HG02588 (cell line): ENCODE results near the gene SFXN5.

Experiments
- ATAC-seq: cut with Tn5 transposase; IDR thresholded peaks from one replicate; pipeline ENCODE4 v1.9.1; 2021; ENCODE audit warnings: mild to moderate bottlenecking, moderate library complexity; ENCODE audit not compliant: unreplicated experiment

The SFXN5 gene

DNA sequence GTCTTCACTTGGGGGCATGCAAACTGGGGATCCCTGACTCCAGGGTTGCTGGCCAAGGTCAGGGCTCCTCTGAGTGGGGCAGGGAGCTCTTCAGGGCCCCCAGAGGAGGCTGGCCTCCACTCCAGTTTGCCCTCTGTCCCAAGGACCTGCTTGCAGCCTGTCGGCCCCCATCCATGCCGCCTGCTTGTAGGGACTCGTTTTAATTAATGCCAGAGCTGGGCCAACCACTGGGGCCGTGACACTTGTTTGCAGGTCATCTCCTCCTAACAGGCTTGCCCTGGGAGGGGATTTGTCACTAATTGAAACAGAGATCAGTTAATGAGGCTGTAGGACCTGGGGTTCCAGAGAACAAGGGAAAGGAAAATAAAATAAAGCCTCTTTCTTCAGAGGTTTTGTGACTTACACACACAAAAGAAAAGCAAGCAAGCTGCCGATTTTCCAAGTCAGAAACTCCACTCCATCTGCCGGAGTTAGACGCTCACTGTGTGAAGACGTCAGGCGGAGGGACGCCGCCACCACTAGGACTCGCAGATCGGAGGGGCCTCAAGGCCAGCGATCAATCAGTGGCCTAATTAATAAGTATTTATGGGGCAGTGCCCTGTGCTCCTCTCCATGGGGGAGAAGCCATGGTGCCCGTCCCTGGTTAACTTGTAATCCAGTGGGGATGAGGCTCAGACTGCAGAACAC is 75.9 kb downstream of the SFXN5 start:
- ATAC-seq = no peak

- ATAC-seq = no peak
These were observed 76.5 kb downstream of the SFXN5 start for GRCh38 chr2:72994991-72995380.

DNA sequence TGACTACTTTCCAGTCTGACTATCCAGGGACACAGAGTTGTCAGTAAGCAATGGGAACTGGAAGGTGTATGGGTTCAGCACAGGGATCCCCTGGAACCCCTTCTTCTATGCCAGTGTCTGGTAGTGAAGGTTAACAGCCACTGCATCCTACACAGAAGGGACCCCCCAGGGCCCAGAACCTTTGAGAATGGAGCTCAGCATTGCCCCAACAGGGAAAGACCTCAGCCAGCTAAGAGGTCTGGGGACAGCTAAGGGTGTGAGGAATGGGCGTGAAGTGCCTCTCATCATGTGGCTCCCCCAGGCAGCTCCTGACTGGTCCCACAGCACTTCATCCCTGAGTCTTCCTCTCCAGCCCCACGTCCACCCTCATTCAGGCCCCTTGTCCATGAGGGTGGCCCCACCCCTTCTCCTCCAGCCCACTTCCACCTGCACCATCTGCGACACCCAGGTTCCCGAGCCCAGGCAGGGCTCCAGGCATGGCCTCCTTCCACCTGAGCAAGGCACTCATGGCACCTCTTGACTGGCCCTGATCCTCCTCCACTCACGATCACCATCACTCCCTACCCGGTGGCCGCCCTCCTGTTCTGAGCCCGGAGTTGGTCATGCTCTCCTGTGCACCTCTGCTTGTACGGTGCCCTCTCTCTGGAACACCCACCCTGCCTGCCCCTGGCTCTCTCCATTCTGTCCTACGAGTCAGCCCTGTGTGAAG is 77.1 kb downstream of the SFXN5 start:
- ATAC-seq = no peak

GRCh38 chr2:72993933-72994280 is 77.6 kb downstream of the SFXN5 start:
- no peak for ATAC-seq

DNA sequence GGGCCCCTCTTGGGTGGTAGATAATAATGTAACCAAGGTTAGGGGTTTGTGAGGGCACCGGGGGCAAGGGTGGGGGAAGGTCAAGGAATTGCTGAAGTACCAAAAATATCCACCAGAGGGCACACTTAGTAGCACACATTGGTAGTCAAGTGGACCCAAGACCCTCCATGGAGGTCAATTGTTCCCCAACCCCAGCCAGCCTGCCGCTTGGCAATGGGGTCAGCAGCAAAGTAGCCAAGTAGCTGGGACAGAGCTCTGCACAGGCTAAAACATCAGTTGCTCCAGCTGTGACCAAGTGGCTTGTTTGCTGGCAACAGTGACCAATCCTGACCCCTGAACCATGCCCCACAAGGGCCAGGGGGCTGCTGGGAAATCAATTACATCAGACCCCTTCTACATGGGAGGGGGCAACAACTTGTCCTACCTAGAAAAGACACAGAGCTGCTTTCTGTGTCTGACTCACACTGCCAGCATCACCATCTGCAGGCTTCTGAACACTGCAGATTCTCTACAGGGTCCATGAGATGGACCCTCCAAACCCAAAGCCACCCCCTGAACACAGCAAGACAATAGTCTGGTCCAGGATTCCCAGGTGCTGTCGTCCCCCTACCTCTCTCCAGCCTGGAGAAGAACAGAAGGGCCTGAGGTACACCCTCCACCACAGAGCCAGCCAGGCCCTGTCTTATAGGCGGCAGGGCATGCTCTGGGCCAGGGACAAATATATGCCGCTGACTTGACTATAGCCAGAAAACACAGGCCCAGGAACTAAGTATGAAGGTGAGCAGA is 78.2 kb downstream of the SFXN5 start:
- ATAC-seq = no peak

DNA sequence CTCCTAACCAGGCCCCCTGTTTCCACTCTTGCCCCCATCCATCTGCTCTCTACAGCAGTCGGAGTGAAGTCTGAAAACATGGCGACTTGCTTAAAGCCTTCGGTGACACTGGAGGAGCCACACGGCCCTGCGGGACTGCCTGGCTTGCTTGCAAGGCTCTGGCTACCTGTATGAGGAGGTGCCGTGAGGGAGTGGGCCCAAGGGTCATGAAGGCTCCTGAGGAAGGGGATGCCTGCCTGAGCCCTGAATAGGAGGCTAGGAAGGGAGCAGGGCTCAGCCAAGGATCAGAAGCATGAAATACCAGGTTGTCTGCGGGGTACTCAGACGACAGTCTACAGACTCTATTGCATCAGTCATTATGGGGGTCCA is 78.8 kb downstream of the SFXN5 start:
- no peak for ATAC-seq

- no peak for ATAC-seq
These were observed 79.4 kb downstream of the SFXN5 start for GRCh38 chr2:72991980-72992733.

- no peak for ATAC-seq
These were observed 80.1 kb downstream of the SFXN5 start for GRCh38 chr2:72991439-72991725.

- ATAC-seq = no peak
These were observed 80.6 kb downstream of the SFXN5 start for GRCh38 chr2:72990695-72991438.

DNA sequence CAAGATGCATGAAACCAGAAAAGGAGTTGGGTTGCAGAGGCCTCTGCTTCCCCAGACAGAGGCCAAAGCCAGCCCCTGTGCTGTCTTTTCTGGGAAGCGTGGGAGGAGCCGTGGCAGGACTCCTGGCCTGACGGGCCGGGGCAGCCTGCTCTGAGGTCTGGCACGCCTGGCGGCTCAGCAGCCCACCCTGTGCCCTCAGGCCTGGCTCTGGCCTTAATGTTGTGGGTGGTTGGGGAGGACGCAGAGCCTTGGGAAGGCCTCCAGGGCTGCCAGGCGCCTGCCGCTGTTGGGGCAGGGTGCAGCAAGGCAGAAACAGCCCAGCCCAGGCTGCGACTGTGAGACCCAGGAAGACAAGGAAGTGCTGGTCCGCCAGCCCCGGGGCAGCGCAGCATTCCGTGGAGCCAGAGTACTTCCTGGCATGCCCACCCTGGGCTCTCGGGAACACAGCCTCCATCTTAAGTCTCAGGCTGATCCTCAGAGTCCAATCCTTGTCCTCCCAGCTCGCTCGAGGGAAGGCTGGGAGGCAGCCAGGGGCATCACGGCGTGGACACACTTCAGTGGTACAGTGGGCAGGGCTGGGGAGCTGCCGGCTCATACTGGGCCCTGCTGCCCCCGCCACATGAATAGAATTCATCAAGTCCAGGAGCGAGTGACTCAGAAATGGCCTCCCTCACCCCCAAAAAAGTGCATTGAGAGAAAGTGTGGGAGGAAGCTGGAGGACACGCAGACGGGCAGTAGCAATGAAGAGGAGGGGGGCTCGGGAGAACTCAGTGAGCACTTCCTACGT is 81.5 kb downstream of the SFXN5 start:
- no peak for ATAC-seq

GRCh38 chr2:72988726-72989273 is 82.7 kb downstream of the SFXN5 start:
- no peak for ATAC-seq

- ATAC-seq = no peak
These were observed 83.5 kb downstream of the SFXN5 start for GRCh38 chr2:72988041-72988440.

- no peak for ATAC-seq
These were observed 85.4 kb downstream of the SFXN5 start for GRCh38 chr2:72985891-72986683.

GRCh38 chr2:72985136-72985535 is 86.4 kb downstream of the SFXN5 start:
- ATAC-seq = no peak

DNA sequence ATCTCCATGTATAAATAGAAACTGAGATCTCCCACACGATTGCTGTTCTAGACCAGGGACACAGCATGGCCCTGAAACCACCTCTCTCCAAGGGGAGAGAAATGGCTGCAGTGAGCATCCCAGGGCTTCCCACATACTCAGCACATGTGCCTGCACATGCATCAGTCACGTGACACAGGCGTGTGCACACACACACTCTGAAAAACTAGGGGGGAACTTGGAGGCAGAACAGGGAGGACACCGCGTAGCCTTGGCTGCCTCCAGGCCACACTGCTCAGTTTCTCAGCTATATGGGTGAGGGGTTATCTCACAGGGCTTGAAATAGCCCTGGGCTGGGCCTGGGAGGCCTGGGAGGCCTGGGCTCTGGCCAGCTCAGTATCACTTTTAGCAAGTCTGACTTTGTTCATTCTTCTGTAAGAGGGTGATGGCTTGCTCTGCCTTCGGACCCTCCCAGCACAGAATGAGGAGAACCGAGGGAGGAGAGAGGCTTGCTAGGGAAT is 87.3 kb downstream of the SFXN5 start:
- no peak for ATAC-seq

DNA sequence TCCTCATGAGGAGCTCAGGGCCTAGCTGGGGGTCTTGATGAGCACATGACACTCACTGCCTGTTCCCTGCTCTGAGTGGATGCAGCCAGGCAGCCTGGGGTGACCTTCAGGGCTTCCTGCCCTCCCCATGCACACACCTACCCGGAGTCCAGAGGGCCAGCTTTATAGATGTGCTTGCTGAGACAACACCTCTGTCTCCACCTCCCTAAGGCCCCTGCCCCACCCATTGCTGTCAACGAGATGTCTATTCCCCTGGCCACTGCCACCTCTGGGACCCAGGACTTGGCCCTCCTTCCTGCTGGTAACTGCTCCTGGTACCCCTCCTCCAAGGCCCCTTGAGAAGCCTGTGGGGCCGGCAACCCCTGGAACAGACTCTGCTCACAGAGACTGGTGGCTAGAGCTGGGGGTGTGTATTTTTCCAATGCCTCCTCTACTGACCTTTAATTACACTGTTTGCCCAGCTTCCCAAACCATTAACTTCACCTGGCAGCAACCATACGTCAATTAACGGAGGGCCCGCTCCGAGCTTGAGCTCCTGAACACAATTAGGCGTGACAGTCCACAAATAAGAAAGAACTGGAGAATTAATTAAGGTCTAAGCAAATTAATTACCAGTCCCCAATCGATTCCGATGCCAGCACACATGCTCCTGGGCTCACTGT is 87.9 kb downstream of the SFXN5 start:
- no peak for ATAC-seq

DNA sequence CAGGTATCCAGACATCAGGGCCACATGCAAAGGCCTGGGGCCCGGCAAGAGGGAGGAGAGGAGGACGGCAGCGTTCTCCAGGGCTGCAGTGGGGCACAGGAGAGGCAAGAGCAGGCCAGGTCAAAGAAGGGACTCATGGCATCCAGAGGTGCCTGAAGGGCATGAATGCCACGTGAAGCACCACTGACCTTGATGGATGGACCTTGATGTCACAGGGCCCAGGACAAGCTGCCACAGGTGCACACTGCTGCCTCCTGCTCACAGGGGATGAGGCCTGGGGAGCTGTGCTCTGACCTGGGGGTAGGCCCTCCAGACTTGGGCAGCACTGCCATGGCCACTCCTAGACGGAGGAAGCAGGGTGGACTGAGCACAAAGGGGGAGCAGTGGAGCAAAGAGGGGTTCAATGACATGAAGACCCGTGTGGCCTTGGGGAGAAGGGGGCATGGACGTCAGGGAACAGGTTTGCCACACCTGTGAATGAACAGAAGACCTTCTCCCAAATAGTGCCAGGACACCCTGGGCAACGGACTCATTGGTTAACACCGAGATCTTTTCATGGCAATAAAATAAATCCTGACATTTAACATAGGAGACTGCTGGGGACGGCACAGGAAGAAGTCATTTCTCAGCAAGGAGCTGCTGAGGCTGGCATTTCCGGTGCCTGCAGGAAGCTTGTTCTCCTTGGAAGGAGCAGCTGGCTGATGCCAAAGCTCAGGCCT is 88.6 kb downstream of the SFXN5 start:
- no peak for ATAC-seq

DNA sequence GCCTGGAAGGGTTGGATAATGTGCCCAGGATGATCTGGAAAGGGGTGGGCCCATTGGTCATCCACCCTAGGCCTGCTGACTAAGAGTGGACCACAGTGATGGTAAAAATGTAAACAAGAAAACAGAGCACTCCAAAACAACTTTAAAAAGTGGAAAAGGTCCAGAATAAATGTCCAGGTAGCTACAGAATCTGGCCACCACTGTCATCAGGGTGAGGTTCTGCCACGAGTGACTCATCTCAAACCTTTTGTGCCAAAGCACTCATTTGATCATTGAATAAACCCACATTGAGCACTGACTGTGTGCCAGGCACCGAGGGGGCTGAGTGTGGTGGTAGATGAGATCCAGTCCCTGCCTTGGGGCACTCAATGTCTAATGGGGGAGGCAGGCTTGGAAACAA is 89.3 kb downstream of the SFXN5 start:
- no peak for ATAC-seq
